CD14-positive monocyte (primary cell): ENCODE results near the gene KIAA0513. TPM values are rescaled to one million over a fixed set of nuclear protein-coding genes. Genes with fewer than 3 reads are reported as not detected.

Source experiments
- DNase-seq, 3 donors: peaks; one replicate each; pipeline ENCODE4 v3.0.0-alpha.2; 2011 to 2022
- H2AFZ ChIP-seq: 2 replicates; pipeline ENCODE4 v1.6.0; 2012; ENCODE audit warnings: mild to moderate bottlenecking, low read depth, low read length, inconsistent platforms; ENCODE audit not compliant: insufficient read depth, poor library complexity, severe bottlenecking
- H3K27ac ChIP-seq, 2 donors: 1 replicate in 1 of 2; 2 replicates in 1 of 2; pipeline ENCODE4 v1.5.1; 2012 to 2013; ENCODE audit warnings: low read length in 2 of 2, control low read depth in 1 of 2, inconsistent platforms in 1 of 2, low read depth in 1 of 2, mild to moderate bottlenecking in 1 of 2
- H3K27me3 ChIP-seq, 2 donors: one replicate each; pipeline versions ENCODE4 v1.6.0 to v1.6.1; 2011 to 2013; ENCODE audit warnings: low read length in 2 of 2; ENCODE audit not compliant: control insufficient read depth in 2 of 2, insufficient read depth in 2 of 2
- H3K36me3 ChIP-seq, 2 donors: replicated peaks in 1 of 2; 1 replicate in 1 of 2; 2 replicates in 1 of 2; pipeline versions ENCODE4 v1.5.1 to v1.6.1; 2012 to 2013; ENCODE audit warnings: low read length in 2 of 2, control low read depth in 1 of 2, inconsistent platforms in 1 of 2, mild to moderate bottlenecking in 1 of 2; ENCODE audit not compliant: insufficient read depth in 2 of 2, control insufficient read depth in 1 of 2
- H3K4me1 ChIP-seq, 2 donors: 1 replicate in 1 of 2; 2 replicates in 1 of 2; pipeline versions ENCODE4 v1.5.1 to v1.6.1; 2012 to 2013; ENCODE audit warnings: low read length in 2 of 2, control low read depth in 1 of 2, inconsistent platforms in 1 of 2, mild to moderate bottlenecking in 1 of 2, moderate library complexity in 1 of 2; ENCODE audit not compliant: insufficient read depth in 2 of 2, control insufficient read depth in 1 of 2
- H3K4me2 ChIP-seq: replicated peaks from 2 replicates; pipeline ENCODE3; 2012; ENCODE audit warnings: low read length, moderate library complexity, mild to moderate bottlenecking; ENCODE audit not compliant: poor library complexity, severe bottlenecking; ENCODE audit errors: extremely low read depth
- H3K4me3 ChIP-seq, 3 experiments: fragments of 200-600 bp in 1 of 3; sonication (generic) in 1 of 3; replicated peaks in 1 of 3; 1 replicate in 2 of 3; 2 replicates in 1 of 3; pipeline ENCODE4 v1.5.1; 2011 to 2013; ENCODE audit warnings: low read length in 3 of 3, mild to moderate bottlenecking in 3 of 3, control low read depth in 2 of 3, low read depth in 2 of 3, inconsistent platforms in 1 of 3, moderate library complexity in 1 of 3
- H3K79me2 ChIP-seq: 2 replicates; pipeline ENCODE4 v1.6.0; 2012; ENCODE audit warnings: mild to moderate bottlenecking, control low read depth, inconsistent platforms, low read length, moderate library complexity; ENCODE audit not compliant: insufficient read depth
- H3K9ac ChIP-seq: 2 replicates; pipeline ENCODE4 v1.6.0; 2017; ENCODE audit warnings: low read length, mild to moderate bottlenecking; ENCODE audit not compliant: insufficient read depth, poor library complexity, severe bottlenecking
- H3K9me3 ChIP-seq, 2 donors: replicated peaks in 1 of 2; 1 replicate in 1 of 2; 2 replicates in 1 of 2; pipeline versions ENCODE4 v1.5.1 to v1.6.1; 2012 to 2013; ENCODE audit warnings: low read length in 2 of 2, control low read depth in 1 of 2; ENCODE audit not compliant: control insufficient read depth in 1 of 2, insufficient read depth in 1 of 2
- H4K20me1 ChIP-seq: 2 replicates; pipeline ENCODE4 v1.6.0; 2012; ENCODE audit warnings: mild to moderate bottlenecking, low read length, control low read depth, moderate library complexity; ENCODE audit not compliant: insufficient read depth
- H3K27ac Mint-ChIP-seq, 7 donors: one replicate each; pipeline ENCODE4 v1.8.0; 2020; ENCODE audit warnings: mild to moderate bottlenecking in 7 of 7, mixed read lengths in 7 of 7, moderate library complexity in 6 of 7, inconsistent platforms in 2 of 7
- H3K27me3 Mint-ChIP-seq, 3 donors: one replicate each; pipeline ENCODE4 v1.8.0; 2021 to 2022; ENCODE audit warnings: low read depth in 3 of 3, mild to moderate bottlenecking in 3 of 3, mixed read lengths in 3 of 3, moderate library complexity in 3 of 3, inconsistent platforms in 1 of 3
- H3K36me3 Mint-ChIP-seq, 2 donors: one replicate each; pipeline ENCODE4 v1.8.0; 2020; ENCODE audit warnings: mixed read lengths in 2 of 2, inconsistent platforms in 1 of 2, mild to moderate bottlenecking in 1 of 2
- H3K4me1 Mint-ChIP-seq: one replicate; pipeline ENCODE4 v1.8.0; 2020; ENCODE audit warnings: mild to moderate bottlenecking, mixed read lengths
- H3K4me3 Mint-ChIP-seq, 2 donors: one replicate each; pipeline ENCODE4 v1.8.0; 2020; ENCODE audit warnings: mild to moderate bottlenecking in 2 of 2, mixed read lengths in 2 of 2, moderate library complexity in 1 of 2
- H3K9me3 Mint-ChIP-seq, 7 donors: one replicate each; pipeline ENCODE4 v1.8.0; 2020 to 2022; ENCODE audit warnings: mixed read lengths in 7 of 7, mild to moderate bottlenecking in 6 of 7, moderate library complexity in 6 of 7, inconsistent platforms in 2 of 7
- WGBS: methylation state at CpG from one replicate; pipeline ENCODE4 v1.1.5; 2013; ENCODE audit warnings: missing lambda C conversion rate; ENCODE audit not compliant: insufficient coverage; 5-methylcytosine and 5-hydroxymethylcytosine counted together
- intact Hi-C, 2 donors: fragments of 100-400 bp; cut with micrococcal nuclease; formaldehyde crosslinking; loops; one replicate each; pipeline versions ENCODE4 v1.15.0 to v1.15.1; 2023
- polyA plus RNA-seq, 3 donors: library from polyadenylated mRNA; depleted of rRNA in 1 of 3; unstranded in 2 of 3; stranded (reverse) in 1 of 3; fragments of 300-500 nt in 2 of 3; fragments of >200 nt in 1 of 3; fragmentation: Illumina TruSeq in 2 of 3; gene quantifications; 1 replicate in 2 of 3; 2 replicates in 1 of 3; pipeline ENCODE4 v1.2.3, GENCODE V29; 2012 to 2021
- TF ChIP-seq, protein P1 (sequence below): fragments of 200-600 bp; IDR thresholded peaks from one replicate; pipeline ENCODE4 v1.8.0; 2022; ENCODE audit warnings: antibody characterized with exemption, mild to moderate bottlenecking

KIAA0513 gene
- polyA plus RNA-seq, 3 donors, result 21.4 to 77.5 (median 32.7) TPM

DNA sequence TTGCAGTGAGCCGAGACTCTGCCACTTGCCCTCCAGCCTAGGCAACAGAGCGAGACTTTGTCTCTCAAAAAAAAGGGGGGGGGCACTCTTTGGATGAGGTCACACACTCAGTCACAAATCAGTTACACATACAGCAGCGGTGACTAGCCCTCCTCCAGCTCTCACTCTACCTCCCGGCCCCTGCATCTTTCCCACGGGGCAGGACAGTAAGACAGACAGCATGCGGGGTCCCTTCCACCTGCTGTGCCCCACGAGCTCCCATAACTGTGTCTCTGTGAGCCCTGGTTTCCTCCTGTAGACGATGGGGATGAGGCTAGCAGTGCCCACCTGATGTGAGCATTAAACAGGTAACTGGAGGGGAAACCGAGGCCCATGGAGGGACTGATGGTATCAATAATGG, 79.5 kb downstream of the KIAA0513 start:
- Histone ChIP-seq H4K20me1 (no peaks in the 10 kb centered on the region), H3K27ac (no peak overlapping the region), H3K4me3 (no peak overlapping the region), H3K4me1 (peaks cover 35 to 36% of the 10 kb centered on the region in 2 donors), H3K9ac (no peak overlapping the region), H3K4me2 (no peak overlapping the region), H3K9me3 (no peaks in the 10 kb centered on the region), H3K36me3 (no peaks in the 10 kb centered on the region), H3K79me2 (no peaks in the 10 kb centered on the region), H3K27me3 (no peaks in the 10 kb centered on the region), H2AFZ (no peak overlapping the region)
- Mint-ChIP-seq H3K36me3 (no peaks in the 10 kb centered on the region), H3K9me3 (no peaks in the 10 kb centered on the region), H3K4me1 (peaks cover 34% of the 10 kb centered on the region), H3K4me3 (no peak overlapping the region), H3K27ac (no peak overlapping the region), H3K27me3 (peaks cover 0 to 4% (median 0%) of the 10 kb centered on the region in 3 donors)
- TF ChIP-seq, protein P1, sequence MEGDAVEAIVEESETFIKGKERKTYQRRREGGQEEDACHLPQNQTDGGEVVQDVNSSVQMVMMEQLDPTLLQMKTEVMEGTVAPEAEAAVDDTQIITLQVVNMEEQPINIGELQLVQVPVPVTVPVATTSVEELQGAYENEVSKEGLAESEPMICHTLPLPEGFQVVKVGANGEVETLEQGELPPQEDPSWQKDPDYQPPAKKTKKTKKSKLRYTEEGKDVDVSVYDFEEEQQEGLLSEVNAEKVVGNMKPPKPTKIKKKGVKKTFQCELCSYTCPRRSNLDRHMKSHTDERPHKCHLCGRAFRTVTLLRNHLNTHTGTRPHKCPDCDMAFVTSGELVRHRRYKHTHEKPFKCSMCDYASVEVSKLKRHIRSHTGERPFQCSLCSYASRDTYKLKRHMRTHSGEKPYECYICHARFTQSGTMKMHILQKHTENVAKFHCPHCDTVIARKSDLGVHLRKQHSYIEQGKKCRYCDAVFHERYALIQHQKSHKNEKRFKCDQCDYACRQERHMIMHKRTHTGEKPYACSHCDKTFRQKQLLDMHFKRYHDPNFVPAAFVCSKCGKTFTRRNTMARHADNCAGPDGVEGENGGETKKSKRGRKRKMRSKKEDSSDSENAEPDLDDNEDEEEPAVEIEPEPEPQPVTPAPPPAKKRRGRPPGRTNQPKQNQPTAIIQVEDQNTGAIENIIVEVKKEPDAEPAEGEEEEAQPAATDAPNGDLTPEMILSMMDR, result no peak
- DNase-seq, result no peak
- 98% methylated on average over 7 of the region's 9 CpGs for WGBS
- intact Hi-C loops, result no loop called here

DNA sequence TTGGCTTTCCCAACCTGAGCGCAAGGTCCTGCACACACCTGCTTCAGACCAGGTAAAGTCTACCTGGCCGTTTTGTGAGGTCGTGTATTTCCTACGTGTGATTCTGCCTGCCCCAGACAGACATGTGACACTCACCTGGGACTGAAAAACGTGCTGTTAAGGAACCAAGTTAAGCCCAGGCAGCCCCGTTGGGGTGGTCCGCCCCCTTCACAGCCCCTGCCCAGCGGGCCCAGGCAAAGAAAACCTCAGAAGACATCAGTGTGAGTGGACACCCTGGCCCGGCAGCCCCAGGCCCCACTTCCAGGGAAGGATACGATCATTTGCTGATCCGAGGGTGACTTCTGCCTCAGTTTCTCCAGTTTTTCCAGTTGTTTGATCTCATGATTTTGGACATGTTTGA, 79.9 kb downstream of the KIAA0513 start:
- 97% methylated on average over 10 of the region's 11 CpGs for WGBS
- no peak overlapping the region for H2AFZ ChIP-seq
- H3K36me3 ChIP-seq, result no peaks in the 10 kb centered on the region
- no peaks in the 10 kb centered on the region for H4K20me1 ChIP-seq
- no peaks in the 10 kb centered on the region for H3K79me2 ChIP-seq
- H3K4me1 ChIP-seq, result peaks cover 31% of the 10 kb centered on the region in 2 donors
- Mint-ChIP-seq H3K27ac (no peak overlapping the region), H3K27me3 (peaks cover 0 to 3% (median 0%) of the 10 kb centered on the region in 3 donors), H3K36me3 (no peaks in the 10 kb centered on the region), H3K9me3 (no peaks in the 10 kb centered on the region), H3K4me3 (no peak overlapping the region), H3K4me1 (peaks cover 30% of the 10 kb centered on the region)
- no peak for DNase-seq
- H3K27me3 ChIP-seq, result no peaks in the 10 kb centered on the region
- H3K4me3 ChIP-seq, result no peak overlapping the region
- H3K4me2 ChIP-seq, result no peak overlapping the region
- H3K27ac ChIP-seq, result no peak overlapping the region
- H3K9me3 ChIP-seq, result no peaks in the 10 kb centered on the region
- TF ChIP-seq, protein P1, result no peak
- intact Hi-C loops, result no loop called here
- H3K9ac ChIP-seq, result no peak overlapping the region
